Mesenchymal stem cell (in vitro differentiated cells and primary cell): ENCODE results near the gene SRP19. TPM values are rescaled to one million over a fixed set of nuclear protein-coding genes. Genes with fewer than 3 reads are reported as not detected.
A peak's percentile ranks its signal among the peaks of the same experiment; 100 is the strongest.

Experiments used
- DNase-seq: peaks from one replicate; pipeline ENCODE4 v3.0.0-alpha.2; 2013
- H2AFZ ChIP-seq: one replicate; pipeline ENCODE4 v1.6.1; 2013; ENCODE audit warnings: low read depth, mild to moderate bottlenecking, control low read depth, inconsistent platforms, low read length, moderate library complexity
- H2AK5ac ChIP-seq: 2 replicates; pipeline ENCODE4 v1.6.1; 2013; ENCODE audit warnings: low read length, moderate library complexity, mild to moderate bottlenecking, inconsistent platforms; ENCODE audit not compliant: severe bottlenecking
- H2BK120ac ChIP-seq: one replicate; pipeline ENCODE4 v1.6.1; 2013; ENCODE audit warnings: low read depth, mild to moderate bottlenecking, inconsistent platforms, low read length, moderate library complexity
- H2BK12ac ChIP-seq, 2 experiments: one replicate each; pipeline ENCODE4 v1.6.1; 2013; ENCODE audit warnings: inconsistent platforms in 2 of 2, low read length in 2 of 2, mild to moderate bottlenecking in 2 of 2, moderate library complexity in 2 of 2, control low read depth in 1 of 2
- H2BK15ac ChIP-seq: one replicate; pipeline ENCODE4 v1.6.1; 2013; ENCODE audit warnings: mild to moderate bottlenecking, low read depth, inconsistent platforms; ENCODE audit not compliant: poor library complexity, severe bottlenecking
- H2BK5ac ChIP-seq: 2 replicates; pipeline ENCODE4 v1.6.1; 2013; ENCODE audit warnings: low read depth, mild to moderate bottlenecking, low read length, control low read depth, inconsistent platforms; ENCODE audit not compliant: poor library complexity, severe bottlenecking
- H3K14ac ChIP-seq, 2 experiments: one replicate each; pipeline ENCODE4 v1.6.1; 2013; ENCODE audit warnings: inconsistent platforms in 2 of 2, low read length in 2 of 2, control low read depth in 1 of 2, mild to moderate bottlenecking in 1 of 2, moderate library complexity in 1 of 2
- H3K18ac ChIP-seq, 2 experiments: one replicate each; pipeline ENCODE4 v1.6.1; 2013; ENCODE audit warnings: inconsistent platforms in 2 of 2, low read length in 2 of 2, control low read depth in 1 of 2, low read depth in 1 of 2, mild to moderate bottlenecking in 1 of 2
- H3K23ac ChIP-seq, 2 experiments: one replicate each; pipeline ENCODE4 v1.6.1; 2013; ENCODE audit warnings: inconsistent platforms in 2 of 2, low read length in 2 of 2, mild to moderate bottlenecking in 2 of 2, moderate library complexity in 2 of 2, control low read depth in 1 of 2
- H3K27ac ChIP-seq: 2 replicates; pipeline ENCODE4 v1.5.1; 2013; ENCODE audit warnings: mild to moderate bottlenecking, moderate library complexity, low read length, control low read depth, inconsistent platforms; ENCODE audit not compliant: poor library complexity, severe bottlenecking
- H3K27me3 ChIP-seq, 2 experiments: 2 replicates each; pipeline versions ENCODE4 v1.6.1 to v1.7.0; 2013; ENCODE audit warnings: low read length in 2 of 2, mild to moderate bottlenecking in 2 of 2, moderate library complexity in 2 of 2, control low read depth in 1 of 2, inconsistent platforms in 1 of 2; ENCODE audit not compliant: control insufficient read depth in 1 of 2, insufficient read depth in 1 of 2
- H3K36me3 ChIP-seq, 2 experiments: 2 replicates each; pipeline versions ENCODE4 v1.6.1 to v1.7.0; 2013; ENCODE audit warnings: low read length in 2 of 2, control low read depth in 1 of 2, inconsistent platforms in 1 of 2, low read depth in 1 of 2, mild to moderate bottlenecking in 1 of 2; ENCODE audit not compliant: insufficient read depth in 2 of 2, control insufficient read depth in 1 of 2
- H3K4ac ChIP-seq, 2 experiments: one replicate each; pipeline ENCODE4 v1.6.1; 2013; ENCODE audit warnings: inconsistent platforms in 2 of 2, low read length in 2 of 2, mild to moderate bottlenecking in 2 of 2, moderate library complexity in 2 of 2, control low read depth in 1 of 2, low read depth in 1 of 2
- H3K4me1 ChIP-seq: 2 replicates; pipeline ENCODE4 v1.6.1; 2013; ENCODE audit warnings: low read depth, low read length, control low read depth; ENCODE audit not compliant: control insufficient read depth, insufficient read depth
- H3K4me2 ChIP-seq: 2 replicates; pipeline ENCODE4 v1.6.1; 2013; ENCODE audit warnings: low read length, mild to moderate bottlenecking, inconsistent platforms; ENCODE audit not compliant: poor library complexity, severe bottlenecking
- H3K4me3 ChIP-seq, 2 experiments: 2 replicates each; pipeline versions ENCODE4 v1.5.1 to v1.7.0; 2013; ENCODE audit warnings: low read length in 2 of 2, mild to moderate bottlenecking in 2 of 2, control low read depth in 1 of 2, low read depth in 1 of 2; ENCODE audit not compliant: insufficient read depth in 1 of 2
- H3K79me1 ChIP-seq: replicated peaks from 2 replicates; pipeline ENCODE4 v1.6.1; 2013; ENCODE audit warnings: mild to moderate bottlenecking, control low read depth, low read length, inconsistent platforms; ENCODE audit not compliant: poor library complexity, severe bottlenecking
- H3K9ac ChIP-seq: 2 replicates; pipeline ENCODE4 v1.7.0; 2013; ENCODE audit warnings: mild to moderate bottlenecking, low read length, moderate library complexity
- H3K9me3 ChIP-seq: 2 replicates; pipeline ENCODE4 v1.7.0; 2013; ENCODE audit warnings: mild to moderate bottlenecking, low read length; ENCODE audit not compliant: control insufficient read depth
- H4K8ac ChIP-seq: one replicate; pipeline ENCODE4 v1.6.1; 2013; ENCODE audit warnings: inconsistent platforms, mild to moderate bottlenecking, low read length, moderate library complexity
- H4K91ac ChIP-seq: one replicate; pipeline ENCODE4 v1.6.1; 2013; ENCODE audit warnings: mild to moderate bottlenecking, low read length, inconsistent platforms
- WGBS: methylation state at CpG from one replicate; pipeline ENCODE4 v1.1.7; 2013; ENCODE audit warnings: mixed read lengths; 5-methylcytosine and 5-hydroxymethylcytosine counted together
- polyA plus RNA-seq, 2 experiments: library from polyadenylated mRNA; stranded (reverse); fragments of 200-250 nt; gene quantifications; one replicate each; pipeline ENCODE4 v1.2.3, GENCODE V29; 2013

The SRP19 gene
- polyA plus RNA-seq (2013, experiment 1 of 2), result 113 TPM
- polyA plus RNA-seq (2013, experiment 2 of 2), result 115 TPM

- Histone ChIP-seq H3K4me1 (peaks cover 10% of the 10 kb centered on the region), H3K4me3 (peak within 1 kb of the TSS; percentile 76 to 100), H2BK15ac (no peak within 1 kb of the TSS), H2BK12ac (no peak within 1 kb of the TSS), H3K27ac (peak within 1 kb of the TSS; percentile 66), H3K27me3 (no peaks in the 10 kb centered on the region), H4K91ac (no peak within 1 kb of the TSS), H2BK120ac (no peak within 1 kb of the TSS), H3K36me3 (peaks cover 13 to 34% of the 10 kb centered on the region in 2 experiments), H2AFZ (peak within 1 kb of the TSS; percentile 75), H4K8ac (peak within 1 kb of the TSS; percentile 58), H3K4ac (peak within 1 kb of the TSS; percentile 22 to 68), H3K23ac (no peak within 1 kb of the TSS), H3K79me1 (no peaks in the 10 kb centered on the region), H3K14ac (no peak within 1 kb of the TSS), H3K9ac (peak within 1 kb of the TSS; percentile 100), H3K18ac (peak within 1 kb of the TSS; percentile 46 to 86), H2AK5ac (no peak within 1 kb of the TSS), H3K4me2 (peak within 1 kb of the TSS; percentile 71), H3K9me3 (no peaks in the 10 kb centered on the region), H2BK5ac (no peak within 1 kb of the TSS)
- DNase-seq, result peak; percentile 98
- 3% methylated on average over 43 of the region's 47 CpGs for WGBS
Measured at GRCh38 chr5:112860929-112861637, at the start of gene SRP19. Gene SRP19, plus strand, starts transcription at chr5:112861287. Its CDS starts 90 bp downstream, at chr5:112861377.

GRCh38 chr5:112812549-112812948 is 48.5 kb upstream of the SRP19 start:
- no peak overlapping the region for H4K91ac ChIP-seq
- 100% methylated on average over 1 of the region's 1 CpG for WGBS
- no peak overlapping the region for H3K18ac ChIP-seq
- no peak overlapping the region for H3K4me2 ChIP-seq
- H4K8ac ChIP-seq, result no peak overlapping the region
- peaks cover 10 to 57% of the 10 kb centered on the region in 2 experiments for H3K36me3 ChIP-seq
- no peak overlapping the region for H3K14ac ChIP-seq
- H2AFZ ChIP-seq, result no peak overlapping the region
- peaks cover 11% of the 10 kb centered on the region for H3K79me1 ChIP-seq
- H3K9me3 ChIP-seq, result no peaks in the 10 kb centered on the region
- no peak overlapping the region for H2BK5ac ChIP-seq
- H3K4ac ChIP-seq, result no peak overlapping the region
- DNase-seq, result no peak
- no peak overlapping the region for H3K9ac ChIP-seq
- H3K23ac ChIP-seq, result no peak overlapping the region
- no peak overlapping the region for H2AK5ac ChIP-seq
- no peak overlapping the region for H2BK12ac ChIP-seq
- no peak overlapping the region for H2BK15ac ChIP-seq
- H3K4me3 ChIP-seq, result no peak overlapping the region
- no peaks in the 10 kb centered on the region for H3K27me3 ChIP-seq
- no peak overlapping the region for H2BK120ac ChIP-seq
- no peaks in the 10 kb centered on the region for H3K4me1 ChIP-seq
- H3K27ac ChIP-seq, result no peak overlapping the region

GRCh38 chr5:112820246-112820645 is 40.8 kb upstream of the SRP19 start:
- no peaks in the 10 kb centered on the region for H3K9me3 ChIP-seq
- H3K23ac ChIP-seq, result no peak overlapping the region
- H3K79me1 ChIP-seq, result peaks cover 6% of the 10 kb centered on the region
- no peak overlapping the region for H3K18ac ChIP-seq
- no peak overlapping the region for H2BK5ac ChIP-seq
- H3K4me2 ChIP-seq, result no peak overlapping the region
- no peak overlapping the region for H4K8ac ChIP-seq
- peaks cover 19 to 78% of the 10 kb centered on the region in 2 experiments for H3K36me3 ChIP-seq
- no peak overlapping the region for H2BK12ac ChIP-seq
- H4K91ac ChIP-seq, result no peak overlapping the region
- H2AFZ ChIP-seq, result no peak overlapping the region
- H3K14ac ChIP-seq, result no peak overlapping the region
- no peak overlapping the region for H3K27ac ChIP-seq
- no CpG with 5 or more reads among the region's 1 CpG for WGBS
- H2AK5ac ChIP-seq, result no peak overlapping the region
- no peak overlapping the region for H2BK120ac ChIP-seq
- no peak overlapping the region for H3K9ac ChIP-seq
- H3K4ac ChIP-seq, result no peak overlapping the region
- no peak for DNase-seq
- H2BK15ac ChIP-seq, result no peak overlapping the region
- no peaks in the 10 kb centered on the region for H3K4me1 ChIP-seq
- no peaks in the 10 kb centered on the region for H3K27me3 ChIP-seq
- no peak overlapping the region for H3K4me3 ChIP-seq

- peaks cover 2% of the 10 kb centered on the region for H3K4me1 ChIP-seq
- no peak overlapping the region for H4K91ac ChIP-seq
- no peaks in the 10 kb centered on the region for H3K27me3 ChIP-seq
- no peak overlapping the region for H3K23ac ChIP-seq
- H3K9me3 ChIP-seq, result no peaks in the 10 kb centered on the region
- H3K9ac ChIP-seq, result no peak overlapping the region
- WGBS, result 73% methylated on average over 4 of the region's 4 CpGs
- H3K4ac ChIP-seq, result no peak overlapping the region
- H3K18ac ChIP-seq, result no peak overlapping the region
- peaks cover 15 to 82% of the 10 kb centered on the region in 2 experiments for H3K36me3 ChIP-seq
- H2BK5ac ChIP-seq, result no peak overlapping the region
- no peak overlapping the region for H2BK12ac ChIP-seq
- H3K4me3 ChIP-seq, result no peak overlapping the region
- DNase-seq, result no peak
- no peak overlapping the region for H2BK120ac ChIP-seq
- no peak overlapping the region for H2BK15ac ChIP-seq
- no peak overlapping the region for H3K4me2 ChIP-seq
- H3K79me1 ChIP-seq, result peaks cover 9% of the 10 kb centered on the region
- no peak overlapping the region for H2AFZ ChIP-seq
- H4K8ac ChIP-seq, result no peak overlapping the region
- no peak overlapping the region for H3K27ac ChIP-seq
- no peak overlapping the region for H2AK5ac ChIP-seq
- no peak overlapping the region for H3K14ac ChIP-seq
Measured at GRCh38 chr5:112822456-112822855, 38.6 kb upstream of the SRP19 start.
